DOHH2 (cell line): ENCODE results near the gene EPHA8.

Experiments
- H3F3A ChIP-seq: fragments of 200-600 bp; sonication (generic), shearing (Covaris generic); 2 replicates; pipeline ENCODE4 v1.6.0; 2016; ENCODE audit warnings: antibody characterized with exemption, mild to moderate bottlenecking; ENCODE audit not compliant: control insufficient read depth, insufficient read depth
- H3K27ac ChIP-seq: fragments of 200-600 bp; sonication (generic); 2 replicates; pipeline ENCODE4 v1.5.1; 2014; ENCODE audit warnings: low read depth, mild to moderate bottlenecking, low read length, moderate library complexity
- H3K27me3 ChIP-seq: fragments of 200-600 bp; sonication (generic); 2 replicates; pipeline ENCODE4 v1.6.1; 2014; ENCODE audit warnings: mild to moderate bottlenecking, low read length, mixed read lengths; ENCODE audit not compliant: control insufficient read depth
- H3K36me3 ChIP-seq: fragments of 200-600 bp; sonication (generic); 2 replicates; pipeline ENCODE4 v1.6.1; 2014; ENCODE audit warnings: mild to moderate bottlenecking, low read length, moderate library complexity, mixed read lengths; ENCODE audit not compliant: control insufficient read depth
- H3K4me1 ChIP-seq: fragments of 200-600 bp; sonication (generic); 2 replicates; pipeline ENCODE4 v1.6.1; 2014; ENCODE audit warnings: mild to moderate bottlenecking, low read length, mixed read lengths; ENCODE audit not compliant: control insufficient read depth
- H3K4me2 ChIP-seq: fragments of 200-600 bp; sonication (generic); 2 replicates; pipeline ENCODE4 v1.6.0; 2014; ENCODE audit warnings: mild to moderate bottlenecking, low read length, moderate library complexity
- H3K4me3 ChIP-seq: fragments of 200-600 bp; sonication (generic); 2 replicates; pipeline ENCODE4 v1.5.1; 2014; ENCODE audit warnings: mild to moderate bottlenecking, low read length, mixed read lengths
- H3K79me2 ChIP-seq: fragments of 200-600 bp; sonication (generic); 2 replicates; pipeline ENCODE4 v1.6.1; 2014; ENCODE audit warnings: mild to moderate bottlenecking, low read length, mixed read lengths; ENCODE audit not compliant: control insufficient read depth
- H3K9me2 ChIP-seq: fragments of 200-600 bp; sonication (generic); replicated peaks from 2 replicates; pipeline ENCODE4 v1.6.1; 2014; ENCODE audit warnings: mild to moderate bottlenecking, low read length, mixed read lengths; ENCODE audit not compliant: control insufficient read depth
- H3K9me3 ChIP-seq: fragments of 200-600 bp; sonication (generic); 2 replicates; pipeline ENCODE4 v1.6.1; 2014; ENCODE audit warnings: antibody characterized with exemption, low read length, mixed read lengths; ENCODE audit not compliant: control insufficient read depth, insufficient read depth
- H4K20me1 ChIP-seq: fragments of 200-600 bp; sonication (generic); 2 replicates; pipeline ENCODE4 v1.6.0; 2014; ENCODE audit warnings: low read depth, mild to moderate bottlenecking, antibody characterized with exemption, low read length, moderate library complexity; ENCODE audit not compliant: control insufficient read depth, insufficient read depth
- EZH2phosphoT487 ChIP-seq: fragments of 200-600 bp; sonication (generic); IDR thresholded peaks from 2 replicates; pipeline ENCODE4 v1.6.1; 2017; ENCODE audit warnings: borderline replicate concordance, mild to moderate bottlenecking, antibody characterized with exemption, low read length, moderate library complexity, mixed read lengths
- TF ChIP-seq, protein P1 (sequence below): fragments of 200-600 bp; sonication (generic); IDR thresholded peaks from one replicate; pipeline ENCODE4 v1.5.1; 2014; ENCODE audit warnings: antibody characterized with exemption, mild to moderate bottlenecking, low read depth, low read length; ENCODE audit not compliant: poor library complexity, severe bottlenecking

Gene EPHA8

DNA sequence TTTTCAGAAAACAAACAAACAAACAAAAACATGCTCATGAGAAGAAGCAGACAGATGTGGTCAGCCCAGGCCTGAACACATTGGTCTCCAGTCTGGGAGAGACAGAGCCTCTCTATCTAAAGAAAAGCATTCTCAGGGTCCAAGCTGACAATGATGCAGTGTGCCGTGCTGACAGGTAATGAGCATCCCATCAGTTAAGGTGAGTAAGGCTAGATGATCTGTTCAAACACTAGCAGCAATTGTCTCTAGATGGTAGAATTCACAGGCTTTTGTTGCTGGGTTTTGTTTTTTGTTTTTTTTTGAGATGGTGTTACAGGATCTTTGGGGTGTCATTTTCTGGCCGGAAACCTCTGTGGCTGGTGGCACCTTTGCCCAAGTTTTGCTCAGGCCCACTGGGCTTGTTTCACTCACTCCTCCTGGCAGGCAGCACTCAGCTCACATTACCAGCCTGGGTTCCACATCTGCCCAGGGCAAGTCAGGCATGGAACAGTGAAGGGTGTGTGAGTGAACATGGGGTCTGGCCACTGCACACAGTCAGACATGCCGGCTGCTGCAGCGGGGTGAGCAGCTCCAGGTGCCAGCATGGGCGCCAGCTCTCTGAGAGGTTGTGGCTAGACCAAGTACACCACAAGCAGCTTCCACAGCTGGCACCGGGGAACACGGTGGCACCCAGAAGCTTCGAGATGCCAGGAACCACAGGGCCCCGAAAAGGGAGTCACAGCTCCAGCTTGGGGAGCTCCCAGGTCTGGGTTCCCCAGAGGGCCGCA, 70.6 kb downstream of the EPHA8 start:
- H3K4me3 ChIP-seq = no peak overlapping the region
- no peaks in the 10 kb centered on the region for H3K9me3 ChIP-seq
- no peaks in the 10 kb centered on the region for H3K79me2 ChIP-seq
- H3K27ac ChIP-seq = no peak overlapping the region
- no peak overlapping the region for H3K4me2 ChIP-seq
- no peaks in the 10 kb centered on the region for H3K9me2 ChIP-seq
- no peaks in the 10 kb centered on the region for H3F3A ChIP-seq
- no peaks in the 10 kb centered on the region for H4K20me1 ChIP-seq
- H3K4me1 ChIP-seq = no peaks in the 10 kb centered on the region
- no peaks in the 10 kb centered on the region for H3K36me3 ChIP-seq
- H3K27me3 ChIP-seq = no peaks in the 10 kb centered on the region
- no peak for TF ChIP-seq EZH2phosphoT487
- TF ChIP-seq, protein P1, sequence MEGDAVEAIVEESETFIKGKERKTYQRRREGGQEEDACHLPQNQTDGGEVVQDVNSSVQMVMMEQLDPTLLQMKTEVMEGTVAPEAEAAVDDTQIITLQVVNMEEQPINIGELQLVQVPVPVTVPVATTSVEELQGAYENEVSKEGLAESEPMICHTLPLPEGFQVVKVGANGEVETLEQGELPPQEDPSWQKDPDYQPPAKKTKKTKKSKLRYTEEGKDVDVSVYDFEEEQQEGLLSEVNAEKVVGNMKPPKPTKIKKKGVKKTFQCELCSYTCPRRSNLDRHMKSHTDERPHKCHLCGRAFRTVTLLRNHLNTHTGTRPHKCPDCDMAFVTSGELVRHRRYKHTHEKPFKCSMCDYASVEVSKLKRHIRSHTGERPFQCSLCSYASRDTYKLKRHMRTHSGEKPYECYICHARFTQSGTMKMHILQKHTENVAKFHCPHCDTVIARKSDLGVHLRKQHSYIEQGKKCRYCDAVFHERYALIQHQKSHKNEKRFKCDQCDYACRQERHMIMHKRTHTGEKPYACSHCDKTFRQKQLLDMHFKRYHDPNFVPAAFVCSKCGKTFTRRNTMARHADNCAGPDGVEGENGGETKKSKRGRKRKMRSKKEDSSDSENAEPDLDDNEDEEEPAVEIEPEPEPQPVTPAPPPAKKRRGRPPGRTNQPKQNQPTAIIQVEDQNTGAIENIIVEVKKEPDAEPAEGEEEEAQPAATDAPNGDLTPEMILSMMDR = no peak

DNA sequence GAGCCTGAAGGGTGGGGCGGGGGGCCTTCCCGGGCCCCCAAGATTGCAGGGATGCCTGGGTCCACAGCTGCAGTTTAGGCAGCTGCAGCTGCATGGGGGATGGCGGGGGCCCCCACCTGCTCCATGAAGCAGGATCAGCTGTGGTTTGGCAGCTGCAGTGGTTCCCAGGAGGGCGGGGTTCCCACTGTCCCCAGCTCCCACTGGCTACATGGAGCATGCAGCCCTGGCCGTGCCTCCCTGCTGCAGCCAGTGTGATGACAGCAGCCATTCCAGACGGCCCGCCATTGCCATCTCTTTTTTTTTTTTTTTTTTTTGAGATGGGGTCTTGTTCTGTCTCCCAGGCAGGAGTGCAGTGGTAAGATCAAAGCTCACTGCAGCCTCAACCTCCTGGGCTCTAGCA, 72.1 kb downstream of the EPHA8 start:
- no peak overlapping the region for H3K27ac ChIP-seq
- H3K36me3 ChIP-seq = no peaks in the 10 kb centered on the region
- H3K79me2 ChIP-seq = no peaks in the 10 kb centered on the region
- no peaks in the 10 kb centered on the region for H3F3A ChIP-seq
- H3K9me2 ChIP-seq = no peaks in the 10 kb centered on the region
- H4K20me1 ChIP-seq = no peaks in the 10 kb centered on the region
- no peaks in the 10 kb centered on the region for H3K9me3 ChIP-seq
- H3K4me1 ChIP-seq = no peaks in the 10 kb centered on the region
- H3K4me2 ChIP-seq = no peak overlapping the region
- no peak for TF ChIP-seq EZH2phosphoT487
- TF ChIP-seq, protein P1 = no peak
- H3K4me3 ChIP-seq = no peak overlapping the region
- H3K27me3 ChIP-seq = no peaks in the 10 kb centered on the region

DNA sequence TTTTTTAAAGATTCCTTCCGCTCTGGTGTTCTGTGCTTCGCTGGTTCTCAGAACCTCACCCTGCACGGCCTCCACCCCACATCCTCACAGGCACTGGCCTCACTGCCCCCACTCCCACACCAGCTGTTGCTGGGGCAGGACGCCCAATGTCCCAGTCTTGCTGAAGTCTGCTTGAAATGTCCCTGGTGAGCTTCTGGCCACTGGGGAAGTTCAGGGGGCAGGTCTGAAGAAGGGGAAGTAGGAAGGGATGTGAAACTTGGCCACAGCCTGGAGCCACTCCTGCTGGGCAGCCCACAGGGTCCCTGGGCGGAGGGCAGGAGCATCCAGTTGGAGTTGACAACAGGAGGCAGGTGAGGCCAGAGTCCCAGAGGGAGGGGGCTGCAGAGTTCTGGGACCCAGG, 73.1 kb downstream of the EPHA8 start, which contains the start of gene C1QA:
Gene C1QA, plus strand, starts transcription at position 276 of the 400 bp plus-strand sequence. CDS start 989 bp downstream, outside the sequence.
- H3K9me2 ChIP-seq = no peaks in the 10 kb centered on the region
- no peaks in the 10 kb centered on the region for H3F3A ChIP-seq
- H3K27me3 ChIP-seq = no peaks in the 10 kb centered on the region

More for the DNA sequence above, 73.1 kb downstream of the EPHA8 start, which contains the start of gene C1QA:
- TF ChIP-seq, protein P1 = no peak
- no peak for TF ChIP-seq EZH2phosphoT487
- Histone ChIP-seq H3K4me1 (no peaks in the 10 kb centered on the region), H4K20me1 (no peaks in the 10 kb centered on the region), H3K36me3 (no peaks in the 10 kb centered on the region), H3K4me3 (no peak within 1 kb of the TSS), H3K79me2 (no peaks in the 10 kb centered on the region), H3K9me3 (no peaks in the 10 kb centered on the region), H3K27ac (no peak within 1 kb of the TSS), H3K4me2 (no peak within 1 kb of the TSS)
